ENCODE results near the gene KIAA0753.

KIAA0753 gene

GRCh38 chr17:6641247-6641863, 844 bp upstream of the KIAA0753 start:
- no peak for DNase-seq (ENCODE audit: low read depth in 2 of 2)

DNA sequence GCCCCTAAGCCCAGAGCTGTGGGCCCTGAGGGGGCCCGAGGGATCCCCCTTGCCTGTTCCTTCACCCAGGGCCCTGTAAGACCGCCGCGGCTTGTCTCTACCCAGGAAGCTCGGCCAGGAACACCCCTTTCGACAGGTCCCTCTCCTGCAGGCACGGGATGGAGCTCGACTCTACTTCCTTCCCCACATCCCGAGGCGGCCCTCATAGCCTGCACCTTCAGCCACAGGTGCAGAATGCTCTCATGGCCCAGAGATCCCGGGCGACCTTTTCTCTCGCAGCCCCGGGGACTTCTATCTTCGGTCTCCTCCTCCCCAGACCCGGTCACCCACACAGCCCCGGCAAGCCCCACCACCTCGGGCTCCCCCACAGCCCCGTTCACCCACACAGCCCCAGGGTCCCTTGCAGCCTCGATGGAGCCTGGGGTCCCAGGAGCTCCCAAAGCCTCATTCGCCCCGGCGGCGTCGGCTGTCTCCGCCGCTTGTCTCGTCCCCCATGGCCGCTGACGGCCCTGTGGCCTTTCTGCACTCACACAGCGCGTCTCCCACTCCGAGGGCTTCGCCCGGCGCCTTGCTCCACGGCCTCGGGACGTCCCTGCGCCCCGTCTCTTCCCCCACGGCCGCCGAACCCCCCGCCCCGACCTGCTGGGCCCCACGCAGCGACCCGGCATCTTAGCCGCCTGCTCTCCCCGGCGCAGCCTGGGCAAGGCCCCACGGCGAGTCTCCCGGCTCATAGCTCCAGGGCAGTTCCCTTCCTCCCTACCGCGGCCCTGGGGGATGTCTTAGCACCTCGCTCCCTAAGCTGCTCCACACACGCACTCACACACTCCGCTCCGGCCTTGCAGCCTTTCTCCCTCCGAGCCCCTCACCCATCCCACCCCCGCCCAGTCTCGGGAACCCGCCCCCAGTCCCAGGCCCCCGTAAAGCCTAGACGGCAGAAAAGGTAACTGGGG, 650 bp downstream of the KIAA0753 start:
- DNase-seq (ENCODE audit: low read depth in 2 of 2), result no peak

- no peak for DNase-seq (ENCODE audit: low read depth in 2 of 2)
Measured at GRCh38 chr17:6639014-6639585, 1.4 kb downstream of the KIAA0753 start.

- no peak for DNase-seq (ENCODE audit: low read depth in 2 of 2)
Measured at GRCh38 chr17:6638046-6638908, 2.2 kb downstream of the KIAA0753 start.

DNA sequence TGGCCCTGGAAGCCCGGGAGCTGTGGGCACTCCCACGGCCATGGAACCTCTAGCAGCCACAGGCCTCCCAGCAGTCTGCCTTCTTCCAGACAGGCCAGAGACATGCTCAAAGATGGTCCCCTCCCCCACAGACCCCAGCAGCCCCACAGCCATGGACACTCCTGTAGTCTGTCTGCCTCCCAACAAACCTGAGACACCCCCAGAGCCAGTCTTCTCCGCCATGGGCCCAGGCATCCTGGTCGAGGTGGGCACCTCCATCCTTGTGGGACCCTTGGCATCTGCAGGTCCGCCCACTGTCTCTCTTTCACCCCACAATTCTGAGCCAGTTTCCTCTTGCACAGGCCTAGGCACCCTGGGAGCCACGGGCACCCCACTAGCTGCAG, 3.1 kb downstream of the KIAA0753 start:
- no peak for DNase-seq (ENCODE audit: low read depth in 2 of 2)

DNA sequence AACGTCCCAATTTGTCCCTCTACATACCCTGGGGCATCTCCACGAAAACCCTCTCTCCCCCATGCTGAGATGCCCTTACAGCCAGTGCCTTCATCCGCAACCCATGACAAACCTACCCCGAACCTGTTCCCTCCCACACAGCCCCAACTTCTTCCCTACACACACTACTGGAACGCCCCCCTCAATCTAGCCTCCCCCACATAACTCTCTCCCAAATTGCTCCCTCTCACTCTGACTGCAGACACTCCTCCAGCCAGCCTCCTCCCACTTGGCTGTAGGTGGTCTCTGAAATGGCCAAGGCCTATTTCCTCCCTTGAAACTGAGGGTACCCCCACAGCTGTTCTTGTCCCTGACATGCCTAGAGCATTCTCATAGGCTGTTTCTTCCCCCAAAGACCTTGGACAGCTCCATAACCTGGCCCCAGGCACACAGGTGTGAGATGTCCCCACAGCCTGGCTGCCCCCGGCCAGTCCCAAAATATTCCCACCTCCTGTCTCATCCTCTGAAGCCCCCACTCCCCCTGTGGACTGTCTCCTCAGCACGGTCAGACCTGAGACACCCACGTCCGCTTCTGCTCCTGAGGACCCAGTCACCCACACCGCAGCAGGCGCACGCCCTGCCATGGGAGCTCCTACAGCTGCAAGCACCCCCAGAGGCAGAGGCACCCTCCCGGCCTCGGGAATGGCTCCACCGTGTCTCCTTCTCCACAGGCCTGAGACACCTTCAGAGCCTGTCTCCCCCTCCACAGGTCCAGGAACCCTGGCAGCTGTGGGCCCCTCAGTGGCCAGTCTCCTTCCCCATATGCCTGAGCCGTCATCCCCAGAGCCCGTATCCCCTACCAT, 3.7 kb downstream of the KIAA0753 start:
- DNase-seq (ENCODE audit: low read depth in 2 of 2), result no peak

DNA sequence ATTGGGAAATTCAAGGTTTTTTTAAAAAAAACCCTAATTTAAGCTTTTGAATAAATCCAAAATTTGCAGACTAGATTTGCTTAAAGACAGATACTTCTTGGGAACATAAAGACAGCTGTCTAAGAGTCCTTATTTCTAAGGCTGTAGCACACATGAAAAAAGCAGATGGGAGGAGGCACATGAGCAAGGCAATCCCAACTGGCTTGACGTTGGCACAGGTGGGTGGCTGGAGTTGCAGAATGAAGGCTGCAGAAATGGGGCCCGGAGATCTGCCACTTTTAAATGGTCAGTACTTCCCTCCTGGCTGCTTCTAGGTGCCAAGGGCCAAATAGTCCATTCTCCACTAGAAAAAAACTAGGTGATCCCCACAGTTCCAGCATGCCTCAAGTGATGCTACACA, 4.4 kb downstream of the KIAA0753 start:
- DNase-seq (ENCODE audit: low read depth in 2 of 2), result no peak

DNA sequence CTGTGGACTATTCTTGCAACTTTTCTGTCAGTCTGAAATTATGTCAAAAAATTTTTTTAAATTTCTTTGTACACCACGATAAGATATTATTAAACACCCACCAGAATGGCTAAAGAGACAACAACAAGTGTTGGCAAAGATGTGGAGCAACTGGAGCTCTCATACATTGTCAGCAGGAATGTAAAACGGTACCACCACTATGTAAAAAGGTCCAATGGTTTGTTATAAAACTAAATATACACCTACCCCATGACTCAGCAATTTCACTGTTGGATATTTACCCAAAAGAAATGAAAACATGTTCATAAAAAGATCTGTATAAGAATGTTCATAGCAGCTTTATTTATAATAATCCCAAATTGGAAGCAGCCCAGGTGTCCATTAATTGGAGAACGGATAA, 7.2 kb downstream of the KIAA0753 start:
- no peak for DNase-seq (ENCODE audit: low read depth in 2 of 2)

DNA sequence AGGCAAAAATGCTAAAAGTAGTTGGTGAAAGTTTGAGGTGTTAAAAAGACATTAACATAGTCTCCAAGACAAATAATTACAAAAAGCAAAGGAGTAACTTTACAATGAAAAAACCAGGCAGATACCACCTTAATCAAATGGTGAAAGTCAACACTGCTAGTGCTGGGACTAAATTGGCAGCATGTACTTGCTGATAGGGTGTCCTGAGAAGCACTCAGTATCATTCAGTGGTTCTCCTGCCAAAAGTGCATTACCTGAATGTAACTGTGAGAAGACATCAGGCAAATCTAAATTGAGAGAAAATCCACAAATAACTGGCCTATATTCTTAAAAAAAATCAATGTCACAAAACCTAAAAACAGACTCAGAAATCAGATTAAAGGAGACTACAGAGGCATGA, 8.0 kb downstream of the KIAA0753 start:
- no peak for DNase-seq (ENCODE audit: low read depth in 2 of 2)

DNA sequence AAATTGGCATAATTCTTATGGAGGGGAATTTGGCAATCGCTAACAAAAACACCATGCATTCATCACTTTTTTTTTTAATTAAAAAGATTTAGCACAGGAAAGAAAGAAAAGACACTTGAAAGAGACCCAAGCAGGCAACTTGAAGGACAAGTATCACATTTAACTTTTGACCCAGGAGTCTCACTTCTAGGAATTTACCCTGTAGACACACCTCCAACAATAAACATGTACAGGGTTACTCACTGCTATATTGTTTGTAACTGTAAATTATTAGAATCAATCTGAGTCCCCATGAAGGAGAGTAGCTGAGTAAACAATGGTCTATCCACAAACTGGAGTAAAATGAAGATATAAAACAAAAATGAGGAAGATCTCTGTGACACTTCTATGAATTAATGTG, 10.1 kb downstream of the KIAA0753 start:
- no peak for DNase-seq (ENCODE audit: low read depth in 2 of 2)

- no peak for DNase-seq (ENCODE audit: low read depth in 2 of 2)
Measured at GRCh38 chr17:6627019-6627418, 13.5 kb downstream of the KIAA0753 start.

- no peak for DNase-seq (ENCODE audit: low read depth in 2 of 2)
Measured at GRCh38 chr17:6626616-6627015, 13.9 kb downstream of the KIAA0753 start.

DNA sequence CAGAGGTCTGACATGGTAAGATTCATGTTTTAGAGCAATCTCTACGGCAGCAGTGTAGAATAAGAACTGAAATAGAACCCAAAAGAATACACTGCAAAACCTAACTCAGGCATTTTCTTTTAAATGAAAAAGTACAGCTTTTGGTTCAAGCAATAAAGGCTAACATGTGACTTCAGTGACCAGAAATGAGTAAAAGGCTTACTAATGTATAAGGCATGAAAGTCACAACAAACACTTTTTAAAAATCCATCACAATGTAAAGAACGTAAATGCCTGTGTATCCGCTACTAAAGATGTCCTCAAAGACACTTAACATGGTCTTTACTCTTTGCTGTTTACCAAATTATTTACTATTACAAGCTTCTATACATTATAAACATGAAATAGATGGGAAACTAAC, 16.6 kb downstream of the KIAA0753 start:
- DNase-seq (ENCODE audit: low read depth in 2 of 2), result no peak

- DNase-seq (ENCODE audit: low read depth in 2 of 2), result no peak
Measured at GRCh38 chr17:6611231-6611630, 29.3 kb downstream of the KIAA0753 start.

DNA sequence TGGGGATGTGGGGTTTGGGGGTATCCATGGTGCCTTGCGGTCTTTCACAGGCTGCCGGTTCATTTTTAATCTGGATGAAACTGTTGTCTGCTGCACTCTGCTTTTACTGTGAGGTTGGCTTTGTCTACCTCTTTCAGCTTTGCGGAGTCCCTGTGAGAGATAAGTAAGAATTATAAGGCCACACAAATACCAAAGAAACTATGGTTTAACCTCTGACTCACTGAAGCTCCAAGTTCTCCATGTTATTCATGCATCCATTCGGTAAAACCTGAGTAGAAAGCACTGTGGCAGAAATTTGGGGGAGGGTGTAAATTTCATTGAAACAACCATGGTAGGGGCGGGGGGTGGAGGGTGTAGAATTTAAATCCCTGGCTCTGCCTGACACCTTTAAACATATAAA, 30.5 kb downstream of the KIAA0753 start:
- DNase-seq (ENCODE audit: low read depth in 2 of 2), result no peak

- DNase-seq (ENCODE audit: low read depth in 2 of 2), result no peak
Measured at GRCh38 chr17:6608321-6608720, 32.2 kb downstream of the KIAA0753 start.

DNA sequence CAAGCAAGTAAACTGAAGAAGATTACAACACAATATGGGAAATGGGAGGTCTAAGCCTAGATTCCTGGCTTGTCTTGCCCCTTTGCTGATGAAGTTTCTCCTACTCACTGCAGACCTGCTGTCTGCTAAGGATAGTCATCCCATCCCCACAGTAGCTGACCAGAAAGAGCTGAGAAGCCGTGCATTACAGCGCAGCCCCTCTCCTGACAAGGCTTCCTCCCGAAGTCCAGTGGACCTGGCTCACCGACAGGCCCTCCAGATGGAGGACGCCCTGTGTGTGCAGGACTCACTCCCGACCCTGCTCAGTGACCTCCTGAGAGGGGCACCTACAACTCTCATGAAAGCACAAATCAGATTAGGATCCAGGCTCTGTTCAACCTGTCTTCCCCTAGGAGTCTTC, 35.4 kb downstream of the KIAA0753 start:
- no peak for DNase-seq (ENCODE audit: low read depth in 2 of 2)

GRCh38 chr17:6603744-6604325, 36.7 kb downstream of the KIAA0753 start:
- DNase-seq (ENCODE audit: low read depth in 2 of 2), result no peak

- no peak for DNase-seq (ENCODE audit: low read depth in 2 of 2)
Measured at GRCh38 chr17:6602141-6602540, 38.4 kb downstream of the KIAA0753 start.

DNA sequence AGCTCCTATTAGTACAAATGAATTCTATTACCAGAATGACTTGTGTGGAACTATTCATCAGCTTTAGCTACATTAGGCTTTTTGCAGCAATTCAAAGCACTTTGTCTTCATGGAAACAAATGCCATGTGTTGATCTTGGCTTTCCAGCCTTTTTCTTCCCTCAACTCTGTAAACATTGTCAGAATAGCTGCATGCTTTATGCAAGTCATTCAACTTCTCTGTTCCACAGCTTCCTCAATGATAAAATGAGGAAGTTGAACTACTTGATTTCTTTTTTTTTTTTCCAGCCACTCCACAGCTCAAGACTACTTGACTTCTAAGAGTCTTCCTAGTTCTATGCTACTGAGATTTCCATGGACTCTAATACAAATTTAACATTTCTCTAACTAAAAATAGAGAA, 41.1 kb downstream of the KIAA0753 start:
- DNase-seq (ENCODE audit: low read depth in 2 of 2), result no peak

- DNase-seq (ENCODE audit: low read depth in 2 of 2), result no peak
Measured at GRCh38 chr17:6597727-6598126, 42.8 kb downstream of the KIAA0753 start.

Measured in fibroblast of skin of left biceps (primary cell).